ENCODE results near the gene KRTAP5-1. TPM values are rescaled to one million over a fixed set of nuclear protein-coding genes. Genes with fewer than 3 reads are reported as not detected.
A peak's percentile ranks its signal among the peaks of the same experiment; 100 is the strongest.

KRTAP5-1 gene
- total and polyA plus RNA-seq, 2 experiments from 2014 or later, result not detected

- TF ChIP-seq CTCF (IDR thresholded peaks at IDR 0.05; ENCODE audit: low read depth, low read length), result no peak
- Histone ChIP-seq H3K36me3 (no peaks in the 10 kb centered on the region), H3K4me3 (no peak overlapping the region), H3K27me3 (peaks cover 81% of the 10 kb centered on the region), H3K9me3 (ENCODE audit: low read depth) (no peaks in the 10 kb centered on the region), H3K27ac (no peak overlapping the region), H3K4me1 (ENCODE audit: low read depth) (peaks cover 6% of the 10 kb centered on the region)
- DNase-seq (ENCODE audit: low read depth in 1 of 2, low spot score in 1 of 2), result no peak
Observed at GRCh38 chr11:1553808-1554594, 31.1 kb downstream of the KRTAP5-1 start.

GRCh38 chr11:1549338-1550330 is 35.4 kb downstream of the KRTAP5-1 start:
- Histone ChIP-seq H3K4me3 (no peak overlapping the region), H3K9me3 (ENCODE audit: low read depth) (no peaks in the 10 kb centered on the region), H3K27ac (no peak overlapping the region), H3K36me3 (no peaks in the 10 kb centered on the region), H3K27me3 (peaks cover 73% of the 10 kb centered on the region), H3K4me1 (ENCODE audit: low read depth) (peaks cover 17% of the 10 kb centered on the region)
- no peak for DNase-seq (ENCODE audit: low read depth in 1 of 2, low spot score in 1 of 2)
- TF ChIP-seq CTCF (IDR thresholded peaks at IDR 0.05; ENCODE audit: low read depth, low read length), result no peak

GRCh38 chr11:1548221-1549070 is 36.6 kb downstream of the KRTAP5-1 start:
- no peak for TF ChIP-seq CTCF (IDR thresholded peaks at IDR 0.05; ENCODE audit: low read depth, low read length)
- no peaks in the 10 kb centered on the region for H3K9me3 ChIP-seq (ENCODE audit: low read depth)
- peak; percentile 55 to 90 for DNase-seq (ENCODE audit: low read depth in 1 of 2, low spot score in 1 of 2)
- peaks cover 17% of the 10 kb centered on the region for H3K4me1 ChIP-seq (ENCODE audit: low read depth)
- H3K4me3 ChIP-seq, result no peak overlapping the region
- H3K27ac ChIP-seq, result no peak overlapping the region
- no peaks in the 10 kb centered on the region for H3K36me3 ChIP-seq
- H3K27me3 ChIP-seq, result peaks cover 73% of the 10 kb centered on the region

- Histone ChIP-seq H3K27ac (no peak overlapping the region), H3K27me3 (peaks cover 69% of the 10 kb centered on the region), H3K4me1 (ENCODE audit: low read depth) (peaks cover 17% of the 10 kb centered on the region), H3K9me3 (ENCODE audit: low read depth) (no peaks in the 10 kb centered on the region), H3K36me3 (no peaks in the 10 kb centered on the region), H3K4me3 (peak overlapping the region; percentile 36)
- TF ChIP-seq CTCF (IDR thresholded peaks at IDR 0.05; ENCODE audit: low read depth, low read length), result no peak
- no peak for DNase-seq (ENCODE audit: low read depth in 1 of 2, low spot score in 1 of 2)
Observed at GRCh38 chr11:1547467-1548098, 37.5 kb downstream of the KRTAP5-1 start.
